Uterus (tissue), 4 donors: ENCODE measurements around the gene SLC35F1. TPM values are rescaled to one million over a fixed set of nuclear protein-coding genes. Genes with fewer than 3 reads are reported as not detected.

Experiments
- DNase-seq, 2 donors: peaks; one replicate each; pipeline ENCODE4 v3.0.0-alpha.2; 2019 to 2020
- H3K27ac ChIP-seq, 2 donors: fragments of 200-600 bp; sonication (generic); 1 replicate in 1 of 2; 2 replicates in 1 of 2; pipeline ENCODE4 v1.5.1; 2016 to 2018
- H3K27me3 ChIP-seq, 2 donors: fragments of 200-600 bp; sonication (generic); one replicate each; pipeline ENCODE4 v1.5.1; 2018 to 2019; ENCODE audit warnings: control low read depth in 1 of 2
- H3K36me3 ChIP-seq, 2 donors: fragments of 200-600 bp; sonication (generic); one replicate each; pipeline ENCODE4 v1.5.1; 2019; ENCODE audit warnings: control low read depth in 1 of 2
- H3K4me1 ChIP-seq, 2 donors: fragments of 200-600 bp; sonication (generic); one replicate each; pipeline ENCODE4 v1.5.1; 2018 to 2019; ENCODE audit warnings: control low read depth in 1 of 2
- H3K4me3 ChIP-seq, 2 donors: fragments of 200-600 bp; sonication (generic); 1 replicate in 1 of 2; 2 replicates in 1 of 2; pipeline ENCODE4 v1.5.1; 2018 to 2019; ENCODE audit warnings: mild to moderate bottlenecking in 1 of 2
- H3K9me3 ChIP-seq, 2 donors: fragments of 200-600 bp; sonication (generic); one replicate each; pipeline ENCODE4 v1.5.1; 2019; ENCODE audit warnings: control low read depth in 1 of 2
- POLR2A ChIP-seq, 2 donors: fragments of 450-650 bp; IDR thresholded peaks; one replicate each; pipeline ENCODE4 v1.6.1; 2016; ENCODE audit warnings: antibody characterized with exemption in 2 of 2, mild to moderate bottlenecking in 1 of 2, moderate library complexity in 1 of 2
- intact Hi-C: fragments of 100-400 bp; cut with DNase I; formaldehyde crosslinking; loops from one replicate; pipeline ENCODE4 v1.15.1; 2023; ENCODE audit warnings: low total_unique reads
- total RNA-seq, 4 donors: library from RNA; depleted of rRNA in 3 of 4; stranded (reverse); fragments of >200 nt in 3 of 4; gene quantifications; one replicate each; pipeline versions ENCODE4 v1.1.0 to v1.2.4, GENCODE V29; 2014 to 2023
- TF ChIP-seq, protein P1 (sequence below), 4 experiments: fragments of 200-600 bp in 2 of 4; fragments of 450-650 bp in 2 of 4; sonication (generic) in 2 of 4; IDR thresholded peaks; one replicate each; pipeline ENCODE4 v1.5.1; 2016 to 2019; ENCODE audit warnings: antibody characterized with exemption in 4 of 4, mild to moderate bottlenecking in 2 of 4, moderate library complexity in 1 of 4
- donor health status: DM: yes; HTN: yes; CAD: no.

The SLC35F1 gene
- total RNA-seq, 4 donors from 2014 or later, result 1.0 to 12.1 (median 9.7) TPM

- intact Hi-C loops, result no loop called here
- no peak overlapping the region for H3K4me3 ChIP-seq
- no peaks in the 10 kb centered on the region for H3K27me3 ChIP-seq
- H3K27ac ChIP-seq, result no peak overlapping the region
- DNase-seq, result no peak
- H3K4me1 ChIP-seq, result no peaks in the 10 kb centered on the region
- TF ChIP-seq POLR2A (IDR thresholded peaks at IDR 0.05), result no peak
- TF ChIP-seq, protein P1, sequence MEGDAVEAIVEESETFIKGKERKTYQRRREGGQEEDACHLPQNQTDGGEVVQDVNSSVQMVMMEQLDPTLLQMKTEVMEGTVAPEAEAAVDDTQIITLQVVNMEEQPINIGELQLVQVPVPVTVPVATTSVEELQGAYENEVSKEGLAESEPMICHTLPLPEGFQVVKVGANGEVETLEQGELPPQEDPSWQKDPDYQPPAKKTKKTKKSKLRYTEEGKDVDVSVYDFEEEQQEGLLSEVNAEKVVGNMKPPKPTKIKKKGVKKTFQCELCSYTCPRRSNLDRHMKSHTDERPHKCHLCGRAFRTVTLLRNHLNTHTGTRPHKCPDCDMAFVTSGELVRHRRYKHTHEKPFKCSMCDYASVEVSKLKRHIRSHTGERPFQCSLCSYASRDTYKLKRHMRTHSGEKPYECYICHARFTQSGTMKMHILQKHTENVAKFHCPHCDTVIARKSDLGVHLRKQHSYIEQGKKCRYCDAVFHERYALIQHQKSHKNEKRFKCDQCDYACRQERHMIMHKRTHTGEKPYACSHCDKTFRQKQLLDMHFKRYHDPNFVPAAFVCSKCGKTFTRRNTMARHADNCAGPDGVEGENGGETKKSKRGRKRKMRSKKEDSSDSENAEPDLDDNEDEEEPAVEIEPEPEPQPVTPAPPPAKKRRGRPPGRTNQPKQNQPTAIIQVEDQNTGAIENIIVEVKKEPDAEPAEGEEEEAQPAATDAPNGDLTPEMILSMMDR (IDR thresholded peaks at IDR 0.05), result no peak
- no peaks in the 10 kb centered on the region for H3K9me3 ChIP-seq
- H3K36me3 ChIP-seq, result no peaks in the 10 kb centered on the region
Measured at GRCh38 chr6:118344014-118344670, 437.1 kb downstream of the SLC35F1 start.

- H3K4me3 ChIP-seq, result no peak overlapping the region
- no peaks in the 10 kb centered on the region for H3K27me3 ChIP-seq
- no peak for TF ChIP-seq POLR2A (IDR thresholded peaks at IDR 0.05)
- TF ChIP-seq, protein P1 (IDR thresholded peaks at IDR 0.05), result no peak
- no peak overlapping the region for H3K27ac ChIP-seq
- intact Hi-C loops, result no loop called here
- DNase-seq, result no peak
- H3K36me3 ChIP-seq, result no peaks in the 10 kb centered on the region
- no peaks in the 10 kb centered on the region for H3K4me1 ChIP-seq
- no peaks in the 10 kb centered on the region for H3K9me3 ChIP-seq
Measured at GRCh38 chr6:118350881-118351430, 443.9 kb downstream of the SLC35F1 start.

GRCh38 chr6:118353564-118353963 lies 446.5 kb downstream of the SLC35F1 start:
- no peaks in the 10 kb centered on the region for H3K36me3 ChIP-seq
- H3K4me3 ChIP-seq, result no peak overlapping the region
- no peak overlapping the region for H3K27ac ChIP-seq
- no peak for TF ChIP-seq POLR2A (IDR thresholded peaks at IDR 0.05)
- TF ChIP-seq, protein P1 (IDR thresholded peaks at IDR 0.05), result no peak
- DNase-seq, result no peak
- no peaks in the 10 kb centered on the region for H3K27me3 ChIP-seq
- H3K9me3 ChIP-seq, result no peaks in the 10 kb centered on the region
- intact Hi-C loops, result no loop called here
- no peaks in the 10 kb centered on the region for H3K4me1 ChIP-seq

DNA sequence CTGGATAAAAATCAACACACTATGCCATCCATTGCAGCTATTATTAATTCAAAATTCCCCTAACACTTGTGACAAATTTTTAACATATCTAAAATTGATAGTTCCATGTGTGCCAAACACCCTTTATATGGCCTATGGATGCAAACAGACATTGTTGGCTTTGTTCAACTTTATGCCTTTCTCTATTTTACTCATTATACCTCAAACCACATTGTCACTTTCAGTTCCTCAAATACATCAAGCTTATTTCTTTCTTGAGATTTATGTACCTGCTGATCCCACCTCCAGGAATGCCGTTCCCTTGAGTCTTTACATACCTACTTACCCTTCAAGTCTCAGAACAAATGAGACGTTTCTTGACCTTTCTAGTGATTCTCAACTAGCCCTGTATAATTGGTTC lies 447.6 kb downstream of the SLC35F1 start:
- Histone ChIP-seq H3K27me3 (no peaks in the 10 kb centered on the region), H3K27ac (no peak overlapping the region), H3K4me3 (no peak overlapping the region), H3K36me3 (no peaks in the 10 kb centered on the region), H3K4me1 (no peaks in the 10 kb centered on the region), H3K9me3 (no peaks in the 10 kb centered on the region)
- TF ChIP-seq, protein P1 (IDR thresholded peaks at IDR 0.05), result no peak
- no peak for TF ChIP-seq POLR2A (IDR thresholded peaks at IDR 0.05)
- intact Hi-C loops, result no loop called here
- DNase-seq, result no peak

DNA sequence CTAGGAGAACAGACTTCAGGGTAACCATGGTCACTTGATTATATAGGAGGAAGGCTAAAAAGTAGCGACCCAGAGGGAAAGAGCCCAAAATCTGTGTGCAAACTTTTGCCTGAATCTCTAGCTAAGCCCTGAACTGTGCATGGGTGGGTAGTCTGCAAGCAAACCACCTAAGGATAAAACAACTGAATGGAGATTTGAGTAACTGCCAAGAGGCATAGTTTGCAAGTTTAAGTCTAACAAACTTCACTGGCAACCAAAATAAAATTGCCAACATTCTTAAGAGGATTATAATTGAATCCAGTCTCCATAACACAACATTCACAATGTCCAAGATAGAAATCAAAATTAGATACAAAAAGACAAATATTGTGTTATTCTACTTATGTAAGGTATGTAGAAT lies 449.0 kb downstream of the SLC35F1 start:
- intact Hi-C loops, result no loop called here
- no peak for DNase-seq
- H3K27me3 ChIP-seq, result no peaks in the 10 kb centered on the region
- no peak overlapping the region for H3K4me3 ChIP-seq
- no peaks in the 10 kb centered on the region for H3K36me3 ChIP-seq
- TF ChIP-seq, protein P1 (IDR thresholded peaks at IDR 0.05), result no peak
- no peak for TF ChIP-seq POLR2A (IDR thresholded peaks at IDR 0.05)
- H3K9me3 ChIP-seq, result no peaks in the 10 kb centered on the region
- H3K27ac ChIP-seq, result no peak overlapping the region
- no peaks in the 10 kb centered on the region for H3K4me1 ChIP-seq
